ENCODE results near the gene PARD3.

DNA sequence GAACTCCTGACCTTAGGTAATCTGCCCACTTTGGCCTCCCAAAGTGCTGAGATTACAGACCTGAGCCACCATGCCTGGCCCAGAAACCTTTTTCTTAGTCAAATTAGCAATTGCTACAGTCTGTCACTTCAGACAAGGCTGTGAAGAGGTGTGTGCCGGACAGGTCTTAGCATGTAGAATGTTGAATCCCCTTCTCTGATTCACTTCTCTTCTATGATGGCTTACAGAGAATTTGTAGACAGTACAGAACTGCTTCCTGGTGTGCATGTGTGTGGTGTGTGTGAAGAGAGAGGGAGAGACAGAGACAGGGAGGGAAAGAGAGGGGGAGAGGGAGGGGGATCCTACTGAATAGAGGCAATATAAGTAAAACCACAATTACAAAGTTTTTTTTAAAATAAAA is 150.4 kb downstream of the PARD3 start:
- TF ChIP-seq POLR2A (IDR thresholded peaks at IDR 0.05; ENCODE audit: low read depth) (no peak), EP300 (IDR thresholded peaks at IDR 0.05) (no peak), POLR2AphosphoS5 (IDR thresholded peaks at IDR 0.05) (no peak)
- TF ChIP-seq, protein P1, sequence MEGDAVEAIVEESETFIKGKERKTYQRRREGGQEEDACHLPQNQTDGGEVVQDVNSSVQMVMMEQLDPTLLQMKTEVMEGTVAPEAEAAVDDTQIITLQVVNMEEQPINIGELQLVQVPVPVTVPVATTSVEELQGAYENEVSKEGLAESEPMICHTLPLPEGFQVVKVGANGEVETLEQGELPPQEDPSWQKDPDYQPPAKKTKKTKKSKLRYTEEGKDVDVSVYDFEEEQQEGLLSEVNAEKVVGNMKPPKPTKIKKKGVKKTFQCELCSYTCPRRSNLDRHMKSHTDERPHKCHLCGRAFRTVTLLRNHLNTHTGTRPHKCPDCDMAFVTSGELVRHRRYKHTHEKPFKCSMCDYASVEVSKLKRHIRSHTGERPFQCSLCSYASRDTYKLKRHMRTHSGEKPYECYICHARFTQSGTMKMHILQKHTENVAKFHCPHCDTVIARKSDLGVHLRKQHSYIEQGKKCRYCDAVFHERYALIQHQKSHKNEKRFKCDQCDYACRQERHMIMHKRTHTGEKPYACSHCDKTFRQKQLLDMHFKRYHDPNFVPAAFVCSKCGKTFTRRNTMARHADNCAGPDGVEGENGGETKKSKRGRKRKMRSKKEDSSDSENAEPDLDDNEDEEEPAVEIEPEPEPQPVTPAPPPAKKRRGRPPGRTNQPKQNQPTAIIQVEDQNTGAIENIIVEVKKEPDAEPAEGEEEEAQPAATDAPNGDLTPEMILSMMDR (IDR thresholded peaks at IDR 0.05) = no peak
